ENCODE data around the gene NXPE3.

The NXPE3 gene

GRCh38 chr3:101802179-101802578 lies 23.2 kb downstream of the NXPE3 start:
- no peak for ATAC-seq
- no peak for TF ChIP-seq POU6F1 (CRISPR knock-in tag; IDR thresholded peaks at IDR 0.05; ENCODE audit: borderline replicate concordance, low read depth)
- TF ChIP-seq ZNF70 (CRISPR knock-in tag; IDR thresholded peaks at IDR 0.05) = no peak
- no peak for TF ChIP-seq ZNF565 (CRISPR knock-in tag; conservative IDR thresholded peaks at IDR 0.05; ENCODE audit: low read depth)
- no peak for TF ChIP-seq ARNTL (CRISPR knock-in tag; IDR thresholded peaks at IDR 0.05; ENCODE audit: borderline replicate concordance, low read depth)
- no peak for TF ChIP-seq ZFP3 (CRISPR knock-in tag; IDR thresholded peaks at IDR 0.05)

- peak; percentile 100 for ATAC-seq
- TF ChIP-seq CSRNP3 (CRISPR knock-in tag; IDR thresholded peaks at IDR 0.05) (no peak), ZFP30 (CRISPR knock-in tag; IDR thresholded peaks at IDR 0.05) (no peak), PPARA (CRISPR knock-in tag; IDR thresholded peaks at IDR 0.05; ENCODE audit: borderline replicate concordance) (no peak), ZNF8 (CRISPR knock-in tag; IDR thresholded peaks at IDR 0.05) (no peak), CREB5 (CRISPR knock-in tag; IDR thresholded peaks at IDR 0.05; ENCODE audit: low read depth) (no peak), SNAI2 (CRISPR knock-in tag; IDR thresholded peaks at IDR 0.05) (no peak), GLIS3 (CRISPR knock-in tag; IDR thresholded peaks at IDR 0.05) (no peak), TCF4 (CRISPR knock-in tag; IDR thresholded peaks at IDR 0.05; ENCODE audit: borderline replicate concordance) (no peak), ZNF565 (CRISPR knock-in tag; conservative IDR thresholded peaks at IDR 0.05; ENCODE audit: low read depth) (no peak)
Measured at GRCh38 chr3:101803173-101803782, 24.3 kb downstream of the NXPE3 start.

GRCh38 chr3:101803939-101804338 lies 24.9 kb downstream of the NXPE3 start:
- no peak for ATAC-seq

More at GRCh38 chr3:101803939-101804338, 24.9 kb downstream of the NXPE3 start:
- no peak for TF ChIP-seq GLIS3 (CRISPR knock-in tag; IDR thresholded peaks at IDR 0.05)
- no peak for TF ChIP-seq ESRRG (CRISPR knock-in tag; IDR thresholded peaks at IDR 0.05)
- TF ChIP-seq ISL1 (CRISPR knock-in tag; IDR thresholded peaks at IDR 0.05) = no peak
- no peak for TF ChIP-seq OSR1 (CRISPR knock-in tag; IDR thresholded peaks at IDR 0.05)
- no peak for TF ChIP-seq ZC3H10 (CRISPR knock-in tag; IDR thresholded peaks at IDR 0.05)
- no peak for TF ChIP-seq TCF4 (CRISPR knock-in tag; IDR thresholded peaks at IDR 0.05; ENCODE audit: borderline replicate concordance)
- no peak for TF ChIP-seq ZFP3 (CRISPR knock-in tag; IDR thresholded peaks at IDR 0.05)
- TF ChIP-seq RARB (CRISPR knock-in tag; IDR thresholded peaks at IDR 0.05) = no peak
- no peak for TF ChIP-seq PATZ1 (CRISPR knock-in tag; IDR thresholded peaks at IDR 0.05; ENCODE audit: borderline replicate concordance)
- no peak for TF ChIP-seq CSRNP3 (CRISPR knock-in tag; IDR thresholded peaks at IDR 0.05)
- no peak for TF ChIP-seq ZNF565 (CRISPR knock-in tag; conservative IDR thresholded peaks at IDR 0.05; ENCODE audit: low read depth)
- TF ChIP-seq POU6F1 (CRISPR knock-in tag; IDR thresholded peaks at IDR 0.05; ENCODE audit: borderline replicate concordance, low read depth) = no peak
- TF ChIP-seq BACH2 (CRISPR knock-in tag; IDR thresholded peaks at IDR 0.05; ENCODE audit: borderline replicate concordance) = no peak
- TF ChIP-seq ZNF8 (CRISPR knock-in tag; IDR thresholded peaks at IDR 0.05) = no peak
- TF ChIP-seq ZNF70 (CRISPR knock-in tag; IDR thresholded peaks at IDR 0.05) = no peak
- TF ChIP-seq PPARA (CRISPR knock-in tag; IDR thresholded peaks at IDR 0.05; ENCODE audit: borderline replicate concordance) = no peak
- TF ChIP-seq TOX (CRISPR knock-in tag; IDR thresholded peaks at IDR 0.05; ENCODE audit: borderline replicate concordance) = no peak
- no peak for TF ChIP-seq SNAI2 (CRISPR knock-in tag; IDR thresholded peaks at IDR 0.05)

Data from SK-N-SH treated with all-trans-retinoic acid at 6 μM for 48 hours (cell line).